ENCODE results near the gene KCNJ6.

Gene KCNJ6

GRCh38 chr21:37710546-37711285 is 205.5 kb downstream of the KCNJ6 start:
- Histone ChIP-seq H3K79me2 (ENCODE audit: insufficient read depth, low read length) (no peaks in the 10 kb centered on the region), H3K9me3 (ENCODE audit: insufficient read depth, low read length) (no peaks in the 10 kb centered on the region), H3K9ac (ENCODE audit: low read length) (no peak overlapping the region), H3F3A (ENCODE audit: insufficient read depth) (no peaks in the 10 kb centered on the region), H3K9me2 (replicated peaks; ENCODE audit: insufficient read depth, low read length) (no peaks in the 10 kb centered on the region), H3K27me3 (ENCODE audit: low read length) (no peaks in the 10 kb centered on the region), H2AFZ (ENCODE audit: low read depth, low read length, severe bottlenecking) (no peak overlapping the region), H3K4me2 (ENCODE audit: low read depth, low read length, poor library complexity, severe bottlenecking) (no peak overlapping the region), H3K27ac (ENCODE audit: low read depth, low read length) (no peak overlapping the region), H4K20me1 (ENCODE audit: low read depth, low read length) (no peaks in the 10 kb centered on the region), H3K36me3 (ENCODE audit: low read length) (no peaks in the 10 kb centered on the region), H3K4me3 (ENCODE audit: insufficient read depth, low read length, poor library complexity, severe bottlenecking) (no peak overlapping the region)
- TF ChIP-seq, protein P1, sequence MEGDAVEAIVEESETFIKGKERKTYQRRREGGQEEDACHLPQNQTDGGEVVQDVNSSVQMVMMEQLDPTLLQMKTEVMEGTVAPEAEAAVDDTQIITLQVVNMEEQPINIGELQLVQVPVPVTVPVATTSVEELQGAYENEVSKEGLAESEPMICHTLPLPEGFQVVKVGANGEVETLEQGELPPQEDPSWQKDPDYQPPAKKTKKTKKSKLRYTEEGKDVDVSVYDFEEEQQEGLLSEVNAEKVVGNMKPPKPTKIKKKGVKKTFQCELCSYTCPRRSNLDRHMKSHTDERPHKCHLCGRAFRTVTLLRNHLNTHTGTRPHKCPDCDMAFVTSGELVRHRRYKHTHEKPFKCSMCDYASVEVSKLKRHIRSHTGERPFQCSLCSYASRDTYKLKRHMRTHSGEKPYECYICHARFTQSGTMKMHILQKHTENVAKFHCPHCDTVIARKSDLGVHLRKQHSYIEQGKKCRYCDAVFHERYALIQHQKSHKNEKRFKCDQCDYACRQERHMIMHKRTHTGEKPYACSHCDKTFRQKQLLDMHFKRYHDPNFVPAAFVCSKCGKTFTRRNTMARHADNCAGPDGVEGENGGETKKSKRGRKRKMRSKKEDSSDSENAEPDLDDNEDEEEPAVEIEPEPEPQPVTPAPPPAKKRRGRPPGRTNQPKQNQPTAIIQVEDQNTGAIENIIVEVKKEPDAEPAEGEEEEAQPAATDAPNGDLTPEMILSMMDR (IDR thresholded peaks at IDR 0.05; ENCODE audit: insufficient read depth, low read length, poor library complexity, severe bottlenecking) = no peak
- no peak for TF ChIP-seq EZH2phosphoT487 (conservative IDR thresholded peaks at IDR 0.05; ENCODE audit: low read length)

DNA sequence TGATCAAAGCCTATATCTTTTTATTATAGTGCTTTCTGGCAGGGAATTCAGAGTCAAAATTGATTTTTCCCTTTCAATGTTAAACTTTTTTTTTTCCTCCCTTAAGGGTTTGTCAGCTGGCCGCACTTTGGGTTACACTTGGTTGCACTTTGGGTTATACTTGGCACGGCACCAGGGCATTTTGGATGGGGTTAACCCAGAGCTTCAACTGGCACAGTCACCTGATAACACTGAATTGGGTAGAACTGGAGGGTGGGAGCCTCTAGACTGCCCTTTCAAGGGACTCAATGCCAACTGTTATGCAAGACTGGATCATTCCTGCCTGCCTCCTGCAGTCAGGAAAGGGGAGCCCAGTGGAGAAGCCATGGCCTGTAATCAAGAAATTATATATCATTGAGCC is 211.5 kb downstream of the KCNJ6 start:
- Histone ChIP-seq H3K4me3 (ENCODE audit: insufficient read depth, low read length, poor library complexity, severe bottlenecking) (no peak overlapping the region), H3F3A (ENCODE audit: insufficient read depth) (no peaks in the 10 kb centered on the region), H3K79me2 (ENCODE audit: insufficient read depth, low read length) (no peaks in the 10 kb centered on the region), H3K4me2 (ENCODE audit: low read depth, low read length, poor library complexity, severe bottlenecking) (no peak overlapping the region), H3K9me3 (ENCODE audit: insufficient read depth, low read length) (no peaks in the 10 kb centered on the region), H3K36me3 (ENCODE audit: low read length) (no peaks in the 10 kb centered on the region), H4K20me1 (ENCODE audit: low read depth, low read length) (no peaks in the 10 kb centered on the region), H3K9me2 (replicated peaks; ENCODE audit: insufficient read depth, low read length) (no peaks in the 10 kb centered on the region), H3K27ac (ENCODE audit: low read depth, low read length) (no peak overlapping the region), H3K27me3 (ENCODE audit: low read length) (no peaks in the 10 kb centered on the region), H2AFZ (ENCODE audit: low read depth, low read length, severe bottlenecking) (no peak overlapping the region), H3K9ac (ENCODE audit: low read length) (no peak overlapping the region)
- no peak for TF ChIP-seq EZH2phosphoT487 (conservative IDR thresholded peaks at IDR 0.05; ENCODE audit: low read length)
- TF ChIP-seq, protein P1 (IDR thresholded peaks at IDR 0.05; ENCODE audit: insufficient read depth, low read length, poor library complexity, severe bottlenecking) = no peak

- H3K36me3 ChIP-seq (ENCODE audit: low read length) = no peaks in the 10 kb centered on the region
- H3K79me2 ChIP-seq (ENCODE audit: insufficient read depth, low read length) = no peaks in the 10 kb centered on the region
- no peak overlapping the region for H3K9ac ChIP-seq (ENCODE audit: low read length)
- TF ChIP-seq EZH2phosphoT487 (conservative IDR thresholded peaks at IDR 0.05; ENCODE audit: low read length) = no peak
- no peaks in the 10 kb centered on the region for H3K27me3 ChIP-seq (ENCODE audit: low read length)
- H3F3A ChIP-seq (ENCODE audit: insufficient read depth) = no peaks in the 10 kb centered on the region
- H3K27ac ChIP-seq (ENCODE audit: low read depth, low read length) = no peak overlapping the region
- no peak overlapping the region for H3K4me3 ChIP-seq (ENCODE audit: insufficient read depth, low read length, poor library complexity, severe bottlenecking)
- no peak overlapping the region for H3K4me2 ChIP-seq (ENCODE audit: low read depth, low read length, poor library complexity, severe bottlenecking)
- no peaks in the 10 kb centered on the region for H3K9me3 ChIP-seq (ENCODE audit: insufficient read depth, low read length)
- H2AFZ ChIP-seq (ENCODE audit: low read depth, low read length, severe bottlenecking) = no peak overlapping the region
- H3K9me2 ChIP-seq (replicated peaks; ENCODE audit: insufficient read depth, low read length) = no peaks in the 10 kb centered on the region
- no peaks in the 10 kb centered on the region for H4K20me1 ChIP-seq (ENCODE audit: low read depth, low read length)
Observed at GRCh38 chr21:37702241-37702640, 214.0 kb downstream of the KCNJ6 start.

GRCh38 chr21:37700641-37701202 is 215.5 kb downstream of the KCNJ6 start:
- Histone ChIP-seq H3K27me3 (ENCODE audit: low read length) (no peaks in the 10 kb centered on the region), H3K27ac (ENCODE audit: low read depth, low read length) (no peak overlapping the region), H3K4me3 (ENCODE audit: insufficient read depth, low read length, poor library complexity, severe bottlenecking) (no peak overlapping the region), H3F3A (ENCODE audit: insufficient read depth) (no peaks in the 10 kb centered on the region), H3K9me2 (replicated peaks; ENCODE audit: insufficient read depth, low read length) (no peaks in the 10 kb centered on the region), H3K9me3 (ENCODE audit: insufficient read depth, low read length) (no peaks in the 10 kb centered on the region), H3K9ac (ENCODE audit: low read length) (no peak overlapping the region), H3K36me3 (ENCODE audit: low read length) (no peaks in the 10 kb centered on the region), H3K4me2 (ENCODE audit: low read depth, low read length, poor library complexity, severe bottlenecking) (no peak overlapping the region), H2AFZ (ENCODE audit: low read depth, low read length, severe bottlenecking) (no peak overlapping the region), H4K20me1 (ENCODE audit: low read depth, low read length) (no peaks in the 10 kb centered on the region), H3K79me2 (ENCODE audit: insufficient read depth, low read length) (no peaks in the 10 kb centered on the region)
- TF ChIP-seq, protein P1 (IDR thresholded peaks at IDR 0.05; ENCODE audit: insufficient read depth, low read length, poor library complexity, severe bottlenecking) = peak; percentile 57
- no peak for TF ChIP-seq EZH2phosphoT487 (conservative IDR thresholded peaks at IDR 0.05; ENCODE audit: low read length)

All from SU-DHL-6 (cell line).